ENCODE data around the gene GRM8.

GRM8 gene

DNA sequence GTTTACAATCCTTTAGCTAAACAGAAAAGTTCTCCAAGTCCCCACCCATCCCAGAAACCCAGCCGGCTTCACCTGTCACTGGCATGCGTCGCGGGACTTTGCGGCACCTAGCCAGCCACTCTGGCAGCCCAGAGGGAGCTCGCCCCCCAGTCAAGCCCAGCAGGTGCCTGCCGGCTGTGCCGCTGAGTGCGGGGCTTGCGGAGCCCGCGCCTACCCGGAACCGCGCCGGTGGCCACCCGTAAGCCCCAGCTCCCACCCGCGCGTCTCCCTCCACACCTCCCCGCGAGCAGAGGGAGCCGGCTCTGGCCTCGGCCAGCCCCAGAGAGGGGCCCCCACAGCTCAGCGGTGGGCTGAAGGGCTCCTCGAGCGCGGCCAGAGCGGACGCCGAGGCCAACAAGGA lies 446.1 kb downstream of the GRM8 start:
- no peak for TF ChIP-seq CTCF (IDR thresholded peaks at IDR 0.05; ENCODE audit: low read depth, low read length)
- no peak for DNase-seq (ENCODE audit: extremely low read depth, low read depth)

- no peak for TF ChIP-seq CTCF (IDR thresholded peaks at IDR 0.05; ENCODE audit: low read depth, low read length)
- DNase-seq (ENCODE audit: extremely low read depth, low read depth) = no peak
Measured at GRCh38 chr7:126805351-126805750, 447.4 kb downstream of the GRM8 start.

DNA sequence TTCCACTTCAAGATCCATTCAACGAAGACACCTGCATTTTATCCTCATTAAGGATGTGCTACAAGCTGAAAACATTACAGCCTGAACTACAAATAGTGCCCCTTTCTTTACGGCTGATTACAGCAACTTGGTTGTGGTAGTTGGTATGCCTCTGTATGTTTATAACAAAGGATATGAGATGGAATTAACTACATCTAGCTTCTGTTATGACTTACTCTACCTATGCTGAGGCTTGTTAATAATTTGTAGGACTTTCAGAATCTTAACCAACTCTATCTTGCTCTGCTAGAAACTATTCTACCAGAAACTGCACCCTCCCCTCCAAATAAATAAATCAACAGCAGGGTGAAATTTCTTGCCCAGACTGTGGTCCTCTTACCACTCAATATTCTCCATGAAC lies 448.1 kb downstream of the GRM8 start:
- no peak for TF ChIP-seq CTCF (IDR thresholded peaks at IDR 0.05; ENCODE audit: low read depth, low read length)
- DNase-seq (ENCODE audit: extremely low read depth, low read depth) = no peak

- DNase-seq (ENCODE audit: extremely low read depth, low read depth) = no peak
- no peak for TF ChIP-seq CTCF (IDR thresholded peaks at IDR 0.05; ENCODE audit: low read depth, low read length)
Measured at GRCh38 chr7:126803990-126804389, 448.8 kb downstream of the GRM8 start.

GRCh38 chr7:126803060-126803665 lies 449.6 kb downstream of the GRM8 start:
- TF ChIP-seq CTCF (IDR thresholded peaks at IDR 0.05; ENCODE audit: low read depth, low read length) = peak; percentile 47
- no peak for DNase-seq (ENCODE audit: extremely low read depth, low read depth)

GRCh38 chr7:126801733-126802132 lies 451.0 kb downstream of the GRM8 start:
- TF ChIP-seq CTCF (IDR thresholded peaks at IDR 0.05; ENCODE audit: low read depth, low read length) = no peak
- no peak for DNase-seq (ENCODE audit: extremely low read depth, low read depth)

- no peak for TF ChIP-seq CTCF (IDR thresholded peaks at IDR 0.05; ENCODE audit: low read depth, low read length)
- no peak for DNase-seq (ENCODE audit: extremely low read depth, low read depth)
Measured at GRCh38 chr7:126799541-126799940, 453.2 kb downstream of the GRM8 start.
